WTC11 (cell line): ENCODE data around the gene LAMC3. TPM values are rescaled to one million over a fixed set of nuclear protein-coding genes. Genes with fewer than 3 reads are reported as not detected.

Experiments
- ATAC-seq: fragments of 200-7000 bp; cut with Tn5 transposase; 2 replicates; pipeline ENCODE4 v1.10.0; 2021; ENCODE audit warnings: mild to moderate bottlenecking, moderate library complexity
- CTCF ChIA-PET: fragments of 300-600 bp; sonication (Branson Sonifier 250); formaldehyde crosslinking; loops from one replicate; lab custom pipeline; 2021; ENCODE audit warnings: antibody characterized with exemption; lab: Charles Lee
- POLR2A ChIA-PET: fragments of 350-600 bp; sonication (Branson Sonifier 250); formaldehyde crosslinking; loops from one replicate; lab custom pipeline; 2021; ENCODE audit warnings: antibody characterized with exemption; lab: Charles Lee
- DNase-seq: peaks from one replicate; pipeline ENCODE4 v3.0.0; 2021; ENCODE audit warnings: low spot score
- H3K27ac Mint-ChIP-seq: 2 replicates; pipeline ENCODE4 v1.8.0; 2021; ENCODE audit warnings: mixed read lengths
- H3K27me3 Mint-ChIP-seq: 2 replicates; pipeline ENCODE4 v1.8.0; 2021; ENCODE audit warnings: low read depth, mild to moderate bottlenecking, moderate library complexity, mixed read lengths
- H3K36me3 Mint-ChIP-seq: 2 replicates; pipeline ENCODE4 v1.8.0; 2021; ENCODE audit warnings: mixed read lengths
- H3K4me1 Mint-ChIP-seq: 2 replicates; pipeline ENCODE4 v1.8.0; 2022; ENCODE audit warnings: mixed read lengths
- H3K4me3 Mint-ChIP-seq: 2 replicates; pipeline ENCODE4 v1.8.0; 2021; ENCODE audit warnings: mild to moderate bottlenecking, moderate library complexity, mixed read lengths
- H3K9me3 Mint-ChIP-seq: 2 replicates; pipeline ENCODE4 v1.8.0; 2021; ENCODE audit warnings: mixed read lengths
- GABPB1 ChIP-seq: sonication (generic); formaldehyde crosslinking; IDR thresholded peaks from 2 replicates; pipeline ENCODE4 v1.8.1; 2023; ENCODE audit warnings: mild to moderate bottlenecking, missing genetic modification reagents
- HMGA2 ChIP-seq: fragments of 250-450 bp; sonication (Bioruptor Pico); IDR thresholded peaks from 2 replicates; pipeline ENCODE4 v1.4.0; 2021; ENCODE audit warnings: mild to moderate bottlenecking, moderate library complexity
- NFYB ChIP-seq: sonication (generic); formaldehyde crosslinking; conservative IDR thresholded peaks from 2 replicates; pipeline ENCODE4 v1.8.0; 2022; ENCODE audit warnings: low read depth, missing genetic modification reagents
- TP53 ChIP-seq: sonication (generic); formaldehyde crosslinking; IDR thresholded peaks from 2 replicates; pipeline ENCODE4 v1.8.1; 2023; ENCODE audit warnings: mild to moderate bottlenecking, missing genetic modification reagents
- ZNF232 ChIP-seq: sonication (generic); formaldehyde crosslinking; IDR thresholded peaks from 2 replicates; pipeline ENCODE4 v1.8.0; 2022; ENCODE audit warnings: mild to moderate bottlenecking, missing genetic modification reagents
- total RNA-seq: library from RNA; stranded (reverse); gene quantifications from 3 replicates; pipeline ENCODE4 v1.2.3, GENCODE V29; 2021
- TF ChIP-seq, protein P1 (sequence below): sonication (generic); formaldehyde crosslinking; conservative IDR thresholded peaks from 2 replicates; pipeline ENCODE4 v1.8.1; 2023; ENCODE audit warnings: mild to moderate bottlenecking, low read depth, missing genetic modification reagents, moderate library complexity
- TF ChIP-seq, protein P2 (sequence below): sonication (generic); formaldehyde crosslinking; IDR thresholded peaks from 2 replicates; pipeline ENCODE4 v1.8.1; 2023; ENCODE audit warnings: mild to moderate bottlenecking, moderate library complexity, missing genetic modification reagents
- TF ChIP-seq, protein P3 (sequence below): sonication (generic); formaldehyde crosslinking; IDR thresholded peaks from 2 replicates; pipeline ENCODE4 v1.8.0; 2022; ENCODE audit warnings: mild to moderate bottlenecking, missing genetic modification reagents
- TF ChIP-seq, protein P4 (sequence below): fragments of 250-450 bp; sonication (Bioruptor Pico); IDR thresholded peaks from 2 replicates; pipeline ENCODE4 v1.9.0; 2021; ENCODE audit warnings: mild to moderate bottlenecking

LAMC3 gene
- total RNA-seq, 1 experiment from 2014 or later = 50.9 TPM

DNA sequence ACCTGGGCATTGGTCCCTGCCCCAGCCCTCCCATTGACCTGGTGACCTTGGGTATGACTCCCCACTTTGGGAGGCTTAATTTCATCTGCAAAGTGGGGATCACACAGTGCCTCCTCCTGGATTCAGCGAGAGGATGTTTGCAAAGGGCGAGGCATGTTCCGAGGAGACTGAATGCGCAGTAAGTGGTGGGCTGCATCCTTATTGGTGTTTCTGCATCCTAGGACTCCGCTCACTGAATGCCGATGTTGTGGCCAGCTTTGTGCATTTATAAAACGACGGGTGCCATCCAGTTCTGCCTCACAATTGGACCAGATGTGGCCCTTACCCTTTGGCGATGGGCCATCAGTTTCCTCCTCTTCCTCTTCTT lies 63.9 kb downstream of the LAMC3 start (continued):
- TF ChIP-seq, protein P1, sequence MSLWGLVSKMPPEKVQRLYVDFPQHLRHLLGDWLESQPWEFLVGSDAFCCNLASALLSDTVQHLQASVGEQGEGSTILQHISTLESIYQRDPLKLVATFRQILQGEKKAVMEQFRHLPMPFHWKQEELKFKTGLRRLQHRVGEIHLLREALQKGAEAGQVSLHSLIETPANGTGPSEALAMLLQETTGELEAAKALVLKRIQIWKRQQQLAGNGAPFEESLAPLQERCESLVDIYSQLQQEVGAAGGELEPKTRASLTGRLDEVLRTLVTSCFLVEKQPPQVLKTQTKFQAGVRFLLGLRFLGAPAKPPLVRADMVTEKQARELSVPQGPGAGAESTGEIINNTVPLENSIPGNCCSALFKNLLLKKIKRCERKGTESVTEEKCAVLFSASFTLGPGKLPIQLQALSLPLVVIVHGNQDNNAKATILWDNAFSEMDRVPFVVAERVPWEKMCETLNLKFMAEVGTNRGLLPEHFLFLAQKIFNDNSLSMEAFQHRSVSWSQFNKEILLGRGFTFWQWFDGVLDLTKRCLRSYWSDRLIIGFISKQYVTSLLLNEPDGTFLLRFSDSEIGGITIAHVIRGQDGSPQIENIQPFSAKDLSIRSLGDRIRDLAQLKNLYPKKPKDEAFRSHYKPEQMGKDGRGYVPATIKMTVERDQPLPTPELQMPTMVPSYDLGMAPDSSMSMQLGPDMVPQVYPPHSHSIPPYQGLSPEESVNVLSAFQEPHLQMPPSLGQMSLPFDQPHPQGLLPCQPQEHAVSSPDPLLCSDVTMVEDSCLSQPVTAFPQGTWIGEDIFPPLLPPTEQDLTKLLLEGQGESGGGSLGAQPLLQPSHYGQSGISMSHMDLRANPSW (CRISPR knock-in tag) = no peak
- TF ChIP-seq, protein P2, sequence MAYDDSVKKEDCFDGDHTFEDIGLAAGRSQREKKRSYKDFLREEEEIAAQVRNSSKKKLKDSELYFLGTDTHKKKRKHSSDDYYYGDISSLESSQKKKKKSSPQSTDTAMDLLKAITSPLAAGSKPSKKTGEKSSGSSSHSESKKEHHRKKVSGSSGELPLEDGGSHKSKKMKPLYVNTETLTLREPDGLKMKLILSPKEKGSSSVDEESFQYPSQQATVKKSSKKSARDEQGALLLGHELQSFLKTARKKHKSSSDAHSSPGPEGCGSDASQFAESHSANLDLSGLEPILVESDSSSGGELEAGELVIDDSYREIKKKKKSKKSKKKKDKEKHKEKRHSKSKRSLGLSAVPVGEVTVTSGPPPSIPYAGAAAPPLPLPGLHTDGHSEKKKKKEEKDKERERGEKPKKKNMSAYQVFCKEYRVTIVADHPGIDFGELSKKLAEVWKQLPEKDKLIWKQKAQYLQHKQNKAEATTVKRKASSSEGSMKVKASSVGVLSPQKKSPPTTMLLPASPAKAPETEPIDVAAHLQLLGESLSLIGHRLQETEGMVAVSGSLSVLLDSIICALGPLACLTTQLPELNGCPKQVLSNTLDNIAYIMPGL (CRISPR knock-in tag) = no peak
- TF ChIP-seq HMGA2 (CRISPR knock-in tag) = no peak

DNA sequence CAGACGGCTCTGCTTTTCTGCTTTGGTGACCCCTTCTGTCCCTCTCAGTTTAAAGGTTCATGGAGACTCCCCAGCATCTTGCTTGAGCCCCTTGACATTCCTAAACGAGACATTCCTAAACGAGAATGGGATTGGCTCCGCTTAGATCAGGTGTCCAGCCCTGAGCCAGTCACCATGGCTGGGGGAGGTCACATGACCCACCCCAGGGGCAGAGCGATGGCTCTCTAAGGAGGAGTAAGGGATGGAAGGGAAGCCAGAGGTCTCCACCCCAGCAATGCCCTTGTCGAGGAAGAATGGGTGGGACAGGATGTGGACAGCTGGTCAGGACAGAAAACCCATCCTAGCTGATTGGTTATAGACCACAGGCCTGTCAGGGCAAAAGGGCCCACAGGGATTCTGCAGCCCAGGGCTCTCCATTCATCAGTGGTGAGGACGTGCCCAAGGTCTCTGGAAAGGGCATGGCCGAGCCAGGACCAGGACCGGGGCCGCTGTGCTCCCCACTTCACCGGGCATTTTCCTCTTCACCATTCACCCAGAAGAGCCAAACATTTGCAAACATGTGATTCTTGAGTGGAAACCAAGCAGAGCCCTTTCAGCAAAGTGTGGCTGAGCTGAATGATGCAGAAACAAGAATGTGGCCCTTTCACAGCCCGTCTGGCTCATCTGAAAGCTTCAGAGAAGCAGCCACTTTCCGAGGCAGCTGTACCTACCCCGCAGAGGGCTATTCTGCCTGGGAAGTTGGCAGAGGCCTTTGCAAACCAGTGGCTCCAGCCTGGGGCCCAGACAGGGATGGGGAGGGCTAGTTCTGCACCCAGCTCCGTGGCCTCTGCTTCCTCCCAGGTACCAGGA lies 67.6 kb downstream of the LAMC3 start:
- TF ChIP-seq ZNF232 (CRISPR knock-in tag) = no peak
- TF ChIP-seq, protein P3, sequence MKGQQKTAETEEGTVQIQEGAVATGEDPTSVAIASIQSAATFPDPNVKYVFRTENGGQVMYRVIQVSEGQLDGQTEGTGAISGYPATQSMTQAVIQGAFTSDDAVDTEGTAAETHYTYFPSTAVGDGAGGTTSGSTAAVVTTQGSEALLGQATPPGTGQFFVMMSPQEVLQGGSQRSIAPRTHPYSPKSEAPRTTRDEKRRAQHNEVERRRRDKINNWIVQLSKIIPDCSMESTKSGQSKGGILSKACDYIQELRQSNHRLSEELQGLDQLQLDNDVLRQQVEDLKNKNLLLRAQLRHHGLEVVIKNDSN (CRISPR knock-in tag) = peak; percentile 79
- TF ChIP-seq, protein P4, sequence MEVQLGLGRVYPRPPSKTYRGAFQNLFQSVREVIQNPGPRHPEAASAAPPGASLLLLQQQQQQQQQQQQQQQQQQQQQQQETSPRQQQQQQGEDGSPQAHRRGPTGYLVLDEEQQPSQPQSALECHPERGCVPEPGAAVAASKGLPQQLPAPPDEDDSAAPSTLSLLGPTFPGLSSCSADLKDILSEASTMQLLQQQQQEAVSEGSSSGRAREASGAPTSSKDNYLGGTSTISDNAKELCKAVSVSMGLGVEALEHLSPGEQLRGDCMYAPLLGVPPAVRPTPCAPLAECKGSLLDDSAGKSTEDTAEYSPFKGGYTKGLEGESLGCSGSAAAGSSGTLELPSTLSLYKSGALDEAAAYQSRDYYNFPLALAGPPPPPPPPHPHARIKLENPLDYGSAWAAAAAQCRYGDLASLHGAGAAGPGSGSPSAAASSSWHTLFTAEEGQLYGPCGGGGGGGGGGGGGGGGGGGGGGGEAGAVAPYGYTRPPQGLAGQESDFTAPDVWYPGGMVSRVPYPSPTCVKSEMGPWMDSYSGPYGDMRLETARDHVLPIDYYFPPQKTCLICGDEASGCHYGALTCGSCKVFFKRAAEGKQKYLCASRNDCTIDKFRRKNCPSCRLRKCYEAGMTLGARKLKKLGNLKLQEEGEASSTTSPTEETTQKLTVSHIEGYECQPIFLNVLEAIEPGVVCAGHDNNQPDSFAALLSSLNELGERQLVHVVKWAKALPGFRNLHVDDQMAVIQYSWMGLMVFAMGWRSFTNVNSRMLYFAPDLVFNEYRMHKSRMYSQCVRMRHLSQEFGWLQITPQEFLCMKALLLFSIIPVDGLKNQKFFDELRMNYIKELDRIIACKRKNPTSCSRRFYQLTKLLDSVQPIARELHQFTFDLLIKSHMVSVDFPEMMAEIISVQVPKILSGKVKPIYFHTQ (CRISPR knock-in tag) = no peak
- peak; percentile 43 for TF ChIP-seq NFYB (CRISPR knock-in tag)
- peaks cover 4% of the 10 kb centered on the region; the same call in 1 of the 2 replicates for H3K36me3 Mint-ChIP-seq
- ATAC-seq (peak; percentile 62), DNase-seq (no peak)
- ChIA-PET POLR2A (no interaction called here), CTCF (interaction anchor here (1.9 kb wide), 1 partner anchor 30 kb away, joined by 5 read pairs; no protein-coding TSS in a partner anchor)
- H3K27ac Mint-ChIP-seq = no peak overlapping the region
- H3K4me1 Mint-ChIP-seq = no peaks in the 10 kb centered on the region
- no peak overlapping the region for H3K4me3 Mint-ChIP-seq
- no peaks in the 10 kb centered on the region for H3K27me3 Mint-ChIP-seq
- no peaks in the 10 kb centered on the region for H3K9me3 Mint-ChIP-seq

DNA sequence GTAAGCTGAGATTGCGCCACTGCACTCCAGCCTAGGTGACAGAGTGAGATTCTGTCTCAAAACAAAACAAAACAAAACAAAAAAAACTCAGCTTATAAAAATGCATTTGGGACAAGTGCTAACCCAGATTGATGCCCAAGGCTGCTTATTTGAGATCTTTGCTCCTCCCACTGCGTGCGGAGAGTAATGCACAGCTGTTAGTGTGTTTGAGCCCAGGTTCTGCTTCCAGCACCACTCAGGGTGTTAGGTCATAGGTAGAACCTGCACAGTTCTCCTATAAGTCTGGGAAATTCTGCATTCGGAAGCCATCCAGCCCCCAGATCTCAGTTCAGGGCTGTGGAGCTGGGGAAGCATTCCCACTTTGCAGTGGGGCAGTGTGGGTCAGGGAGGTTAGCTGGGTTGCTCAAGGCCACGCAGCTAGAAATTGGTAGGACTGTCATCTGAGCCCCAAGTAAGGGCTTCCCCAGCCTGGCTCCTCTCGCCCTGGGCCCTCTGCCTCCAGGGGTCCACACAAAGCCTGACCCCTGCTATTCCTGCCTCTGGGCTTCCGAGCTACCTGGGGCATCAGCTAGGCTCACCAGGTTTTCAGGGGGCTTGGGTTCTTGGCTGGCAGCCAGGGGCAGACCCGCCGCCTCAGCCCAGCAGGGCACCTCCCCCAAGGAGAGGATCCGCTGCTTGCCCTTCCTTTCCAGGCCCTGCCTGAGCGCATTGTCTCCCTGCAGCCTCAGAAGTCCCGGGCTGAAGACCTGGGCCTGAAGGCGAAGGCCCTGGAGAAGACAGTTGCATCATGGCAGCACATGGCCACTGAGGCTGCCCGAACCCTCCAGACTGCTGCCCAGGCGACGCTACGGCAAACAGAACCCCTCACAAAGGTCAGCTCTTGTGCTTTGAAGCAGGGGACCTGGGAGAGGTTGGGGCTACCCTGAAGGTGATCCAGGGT lies 69.7 kb downstream of the LAMC3 start:
- POLR2A ChIA-PET = no interaction called here
- Mint-ChIP-seq H3K27ac (no peak overlapping the region), H3K4me1 (no peaks in the 10 kb centered on the region), H3K9me3 (no peaks in the 10 kb centered on the region), H3K36me3 (peaks cover 4% of the 10 kb centered on the region; the same call in 1 of the 2 replicates), H3K4me3 (no peak overlapping the region), H3K27me3 (no peaks in the 10 kb centered on the region)
- ATAC-seq = no peak
- CTCF ChIA-PET = interaction anchor here (1.2 kb wide), 1 partner anchor 25 kb away, joined by 3 read pairs; no protein-coding TSS in a partner anchor
- TF ChIP-seq TP53 (no peak), GABPB1 (CRISPR knock-in tag) (peak; percentile 93)
- DNase-seq = no peak
